ENCODE results near the gene ROS1.
A peak's percentile ranks its signal among the peaks of the same experiment; 100 is the strongest.

ROS1 gene

DNA sequence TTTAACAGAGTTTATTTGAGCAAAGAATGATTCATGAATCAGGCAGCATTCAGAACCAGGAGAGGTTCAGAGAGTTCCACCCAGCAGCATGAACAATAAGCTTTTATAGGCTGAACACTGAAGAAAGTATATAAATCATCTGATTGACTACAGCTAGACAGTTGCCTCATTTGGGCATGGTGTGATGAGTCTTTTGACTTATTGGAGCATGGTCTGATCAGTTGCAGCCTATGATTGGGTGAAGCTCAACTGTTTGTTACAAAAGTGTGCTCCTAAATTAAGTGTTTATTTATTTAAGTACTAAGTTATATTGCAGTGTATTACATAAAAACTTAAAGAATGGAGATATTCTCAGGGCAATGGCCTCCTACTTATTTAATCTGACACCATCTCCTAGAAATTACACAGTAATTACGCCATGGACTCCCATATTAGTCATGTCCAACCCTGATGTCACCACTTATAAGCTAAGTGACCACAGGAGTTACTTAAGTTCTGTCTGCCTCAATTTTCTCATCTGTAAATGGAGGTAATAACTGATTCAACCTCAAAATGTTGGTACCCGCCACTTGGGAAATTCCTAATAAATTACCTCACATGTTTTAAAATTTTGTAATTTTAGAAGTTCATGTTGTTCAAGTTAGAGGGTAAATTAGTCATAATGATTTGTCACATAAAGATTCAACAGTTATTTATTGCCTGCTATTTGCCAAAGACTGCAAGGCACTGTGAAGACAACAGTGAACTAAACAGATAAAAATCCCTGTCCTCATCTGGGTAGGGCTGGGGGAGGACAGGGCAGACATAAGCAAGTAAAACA is 15.2 kb upstream of the ROS1 start:
- DNase-seq: no peak

DNA sequence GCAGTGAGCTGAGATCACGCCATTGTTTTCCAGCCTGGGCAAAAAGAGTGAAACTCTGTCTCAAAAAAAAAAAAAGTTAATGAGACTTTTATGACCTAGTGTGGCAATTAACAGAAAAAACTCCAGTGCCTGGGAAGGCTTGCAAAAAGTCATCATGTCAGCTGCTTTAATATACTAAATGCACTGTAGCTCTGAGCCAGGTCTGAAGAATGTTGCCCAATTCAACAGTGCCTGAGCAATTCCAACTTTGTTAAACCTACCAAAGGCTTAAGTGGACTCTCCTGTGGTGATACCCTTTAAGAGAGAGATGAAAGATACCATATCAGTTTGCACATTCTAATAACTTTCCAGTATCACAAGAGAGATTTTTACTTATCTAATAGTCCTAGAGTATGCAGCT is 6.5 kb upstream of the ROS1 start:
- DNase-seq: no peak

DNA sequence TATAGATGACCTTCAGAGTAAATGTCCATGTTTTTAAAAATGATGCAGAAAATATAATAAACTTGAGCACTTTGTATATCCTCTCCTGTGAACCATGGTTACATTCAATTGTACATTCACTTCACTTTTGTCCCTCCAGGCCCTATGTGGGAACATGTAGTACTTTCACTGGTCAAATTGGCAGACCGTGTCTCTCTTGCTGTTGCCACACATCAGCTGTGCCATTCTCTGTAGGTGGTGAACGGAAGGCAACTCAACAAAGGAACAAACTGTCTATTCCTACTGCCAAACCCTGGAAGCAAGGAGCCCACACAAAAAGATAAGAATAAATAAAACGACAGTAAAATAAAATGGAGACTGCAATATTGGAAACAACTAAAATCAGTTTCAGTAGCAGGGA is 2.0 kb downstream of the ROS1 start:
- DNase-seq: no peak

GRCh38 chr6:117418320-117418719 is 7.4 kb downstream of the ROS1 start:
- no peak for DNase-seq

DNA sequence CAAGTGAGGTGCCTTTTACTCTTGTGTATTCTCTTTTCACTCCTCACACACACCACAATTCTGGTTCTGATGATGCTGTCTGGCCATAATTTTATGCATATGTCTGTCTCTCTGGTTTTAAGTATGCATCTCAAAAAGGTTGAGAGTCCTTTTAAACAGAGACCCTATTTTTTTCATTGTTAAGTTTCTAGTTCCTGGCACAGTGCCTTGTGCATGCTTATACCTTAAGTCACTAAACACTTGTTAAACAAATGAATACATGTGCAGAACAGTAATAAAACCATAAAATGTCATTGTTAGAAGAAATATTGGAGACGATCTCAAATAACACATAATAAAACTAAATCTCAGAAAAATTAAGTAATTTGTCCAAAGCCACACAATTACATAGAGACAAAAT is 7.9 kb downstream of the ROS1 start:
- DNase-seq: no peak

GRCh38 chr6:117414770-117415169 is 11.0 kb downstream of the ROS1 start:
- DNase-seq: peak; percentile 73

GRCh38 chr6:117411474-117411873 is 14.3 kb downstream of the ROS1 start:
- no peak for DNase-seq

- DNase-seq: no peak
Observed at GRCh38 chr6:117409863-117410262, 15.9 kb downstream of the ROS1 start.

GRCh38 chr6:117409420-117409819 is 16.3 kb downstream of the ROS1 start:
- no peak for DNase-seq

DNA sequence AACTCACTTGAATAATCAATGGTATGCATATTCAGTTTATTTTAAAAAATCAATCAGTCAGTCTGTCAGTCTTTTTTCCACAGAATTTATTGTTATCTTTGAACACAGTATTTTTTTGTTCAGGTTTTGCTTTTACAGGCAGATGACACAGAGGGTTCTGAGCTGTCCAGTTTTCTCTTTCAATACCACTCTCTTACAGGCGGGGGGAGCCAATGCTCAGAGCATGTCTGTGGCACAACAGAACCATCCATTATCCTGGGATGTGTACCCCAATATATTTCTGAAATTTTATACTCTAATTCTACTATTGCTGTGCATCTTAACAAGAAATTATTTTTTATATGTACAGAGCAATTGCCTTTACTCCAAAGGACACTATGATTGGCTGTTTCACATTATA is 21.2 kb downstream of the ROS1 start:
- DNase-seq: no peak

GRCh38 chr6:117401799-117402198 is 23.9 kb downstream of the ROS1 start:
- DNase-seq: no peak

- peak; percentile 29 for DNase-seq
Observed at GRCh38 chr6:117399924-117400323, 25.8 kb downstream of the ROS1 start.

DNA sequence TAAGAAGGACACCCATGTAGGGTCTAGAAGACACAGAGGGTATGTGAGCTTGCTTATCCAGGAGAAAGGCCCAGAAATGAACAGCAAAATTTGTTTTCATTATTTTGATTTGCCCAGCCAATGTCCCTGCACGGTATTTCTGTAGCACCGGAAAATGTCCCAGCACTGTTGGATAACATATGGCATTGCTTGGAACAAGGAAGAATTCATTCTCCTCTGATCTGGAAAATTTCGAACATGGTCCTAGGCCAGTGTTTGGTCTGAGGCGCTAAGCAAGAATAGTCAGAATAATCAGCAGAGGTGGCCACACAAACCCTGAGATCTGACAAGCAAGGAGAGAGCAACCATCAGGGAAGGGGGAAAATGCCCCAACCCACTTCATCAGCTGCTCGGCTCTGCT is 26.6 kb downstream of the ROS1 start:
- DNase-seq: no peak

GRCh38 chr6:117397536-117398227 is 28.1 kb downstream of the ROS1 start:
- DNase-seq: no peak

DNA sequence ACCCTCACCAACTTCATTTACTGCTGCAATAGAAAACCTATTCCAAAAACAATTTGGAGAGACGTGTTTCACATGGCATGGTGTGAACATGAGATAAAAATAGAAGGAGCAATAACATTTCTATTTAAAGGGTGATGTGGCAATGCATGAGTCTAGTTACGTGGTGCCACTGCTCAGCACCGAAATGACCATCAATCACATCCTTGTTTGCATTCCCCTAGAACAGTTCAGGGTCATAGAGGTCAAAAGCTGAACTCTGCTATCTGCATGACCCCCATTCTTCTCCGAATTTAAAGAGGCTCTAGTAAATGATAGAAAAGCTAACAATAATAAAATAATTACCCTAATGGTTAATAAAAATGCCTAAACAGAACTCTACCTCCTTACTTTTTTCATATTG is 29.5 kb downstream of the ROS1 start:
- no peak for DNase-seq

- no peak for DNase-seq
Observed at GRCh38 chr6:117395164-117395563, 30.6 kb downstream of the ROS1 start.

GRCh38 chr6:117393045-117393444 is 32.7 kb downstream of the ROS1 start:
- no peak for DNase-seq

- no peak for DNase-seq
Observed at GRCh38 chr6:117391874-117392583, 33.7 kb downstream of the ROS1 start.

GRCh38 chr6:117389227-117390057 is 36.3 kb downstream of the ROS1 start:
- peak; percentile 47 for DNase-seq

DNA sequence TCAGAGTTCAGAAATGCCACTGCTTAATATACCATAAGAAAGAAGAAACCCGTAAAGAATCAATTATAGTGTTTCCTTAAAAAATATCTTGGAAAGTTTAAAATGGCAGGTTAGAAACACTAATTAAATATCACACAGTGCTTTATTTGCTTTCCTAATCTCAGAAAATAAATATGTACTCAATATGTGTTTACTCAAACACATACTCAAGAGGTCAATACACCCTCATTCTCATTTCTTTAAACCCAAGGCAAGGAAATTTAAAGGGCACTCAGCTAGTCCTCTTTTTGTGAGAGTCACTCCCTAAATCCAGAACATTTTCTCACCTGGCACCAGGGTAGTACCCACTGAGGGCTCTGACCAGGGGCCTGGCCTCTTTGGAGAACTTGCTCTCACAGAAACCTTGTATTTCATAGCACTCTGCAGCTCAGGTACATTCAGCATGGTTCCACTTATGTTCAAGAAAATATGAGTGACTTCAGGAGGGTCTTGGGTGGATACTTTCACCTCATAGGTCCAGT is 38.2 kb downstream of the ROS1 start:
- DNase-seq: peak; percentile 27

DNA sequence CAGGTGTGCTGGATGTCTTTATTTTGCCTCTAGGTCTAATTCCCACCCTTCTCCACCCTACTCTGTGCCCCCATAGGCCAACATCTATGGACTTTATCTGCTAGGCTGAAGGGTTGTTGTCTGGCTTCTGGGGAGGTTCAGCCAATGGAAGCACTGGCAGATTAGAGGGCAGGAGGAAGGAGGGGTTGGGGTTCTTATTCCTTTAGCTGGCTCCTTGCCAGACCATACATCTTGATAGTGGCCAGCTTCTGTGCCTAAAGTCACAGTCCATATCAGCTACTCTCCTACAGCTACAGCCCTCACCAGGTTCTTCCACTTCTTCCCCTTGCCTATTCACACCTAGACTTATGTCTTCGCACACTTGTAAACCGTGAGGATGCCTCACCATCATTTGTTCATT is 41.1 kb downstream of the ROS1 start:
- no peak for DNase-seq

DNA sequence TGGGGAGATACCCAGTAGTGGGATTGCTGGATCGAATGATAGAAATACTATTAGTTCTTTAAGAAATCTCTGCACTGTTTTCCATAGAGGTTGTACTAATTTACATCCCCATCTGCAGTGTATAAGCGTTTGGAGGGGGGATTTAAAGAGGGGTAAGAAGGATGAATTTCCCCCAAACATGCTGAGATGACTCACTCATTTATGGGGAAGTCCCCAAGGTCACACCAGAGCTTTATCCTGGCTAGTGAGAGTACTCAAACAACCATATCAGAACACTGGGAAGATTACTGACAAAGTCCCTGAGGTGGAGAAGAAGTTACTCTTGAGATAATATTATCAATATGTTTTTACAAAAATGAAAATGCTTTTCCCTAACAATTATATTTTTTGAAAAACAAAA is 44.0 kb downstream of the ROS1 start:
- DNase-seq: no peak

- no peak for DNase-seq
Observed at GRCh38 chr6:117380298-117380697, 45.4 kb downstream of the ROS1 start.
